ENCODE data around the gene CER1. TPM values are rescaled to one million over a fixed set of nuclear protein-coding genes. Genes with fewer than 3 reads are reported as not detected.

CER1 gene
- total and polyA plus RNA-seq, 10 of the 15 experiments (the other 5 are each of a cell fraction or from before 2014, with no cell fraction given) = not detected

DNA sequence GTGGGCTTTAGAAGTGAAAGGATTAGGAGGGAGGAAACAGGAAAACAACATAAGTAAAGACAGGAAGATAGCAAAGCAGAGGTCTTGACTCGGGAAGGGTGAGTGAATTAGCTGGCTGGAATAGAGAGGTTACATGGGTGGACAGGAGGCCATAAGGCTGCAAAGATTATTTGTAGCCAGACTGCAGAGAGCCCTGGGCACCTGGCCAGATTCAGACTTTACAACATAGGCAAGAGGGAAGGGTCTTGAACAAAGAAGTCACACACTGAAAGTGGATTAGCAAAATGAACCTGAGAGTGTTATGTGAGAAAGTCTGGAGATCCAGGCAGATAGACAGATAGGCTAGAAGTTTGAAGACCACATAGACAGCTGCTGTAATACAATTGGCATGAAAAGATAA lies 29.7 kb upstream of the CER1 start (continued):
- TF ChIP-seq CEBPZ (IDR thresholded peaks at IDR 0.05; ENCODE audit: low read depth, low read length) = no peak
- TF ChIP-seq, protein P1, sequence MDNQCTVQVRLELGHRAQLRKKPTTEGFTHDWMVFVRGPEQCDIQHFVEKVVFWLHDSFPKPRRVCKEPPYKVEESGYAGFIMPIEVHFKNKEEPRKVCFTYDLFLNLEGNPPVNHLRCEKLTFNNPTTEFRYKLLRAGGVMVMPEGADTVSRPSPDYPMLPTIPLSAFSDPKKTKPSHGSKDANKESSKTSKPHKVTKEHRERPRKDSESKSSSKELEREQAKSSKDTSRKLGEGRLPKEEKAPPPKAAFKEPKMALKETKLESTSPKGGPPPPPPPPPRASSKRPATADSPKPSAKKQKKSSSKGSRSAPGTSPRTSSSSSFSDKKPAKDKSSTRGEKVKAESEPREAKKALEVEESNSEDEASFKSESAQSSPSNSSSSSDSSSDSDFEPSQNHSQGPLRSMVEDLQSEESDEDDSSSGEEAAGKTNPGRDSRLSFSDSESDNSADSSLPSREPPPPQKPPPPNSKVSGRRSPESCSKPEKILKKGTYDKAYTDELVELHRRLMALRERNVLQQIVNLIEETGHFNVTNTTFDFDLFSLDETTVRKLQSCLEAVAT (IDR thresholded peaks at IDR 0.05) = no peak
- TF ChIP-seq NBN (IDR thresholded peaks at IDR 0.05) = no peak
- no peak for TF ChIP-seq ETV6 (conservative IDR thresholded peaks at IDR 0.05 in 1 of 2, IDR thresholded peaks at IDR 0.05 in 1 of 2; ENCODE audit: borderline replicate concordance in 1 of 2, low read depth in 1 of 2)
- TF ChIP-seq SRF (IDR thresholded peaks at IDR 0.05; ENCODE audit: low read depth in 2 of 2, low read length in 2 of 2) = no peak
- TF ChIP-seq ATF7 (IDR thresholded peaks at IDR 0.05; ENCODE audit: low read depth) = no peak
- TF ChIP-seq TCF7 (IDR thresholded peaks at IDR 0.05; ENCODE audit: borderline replicate concordance) = no peak

- no peak overlapping the region for H3K4me2 ChIP-seq (ENCODE audit: control insufficient read depth, insufficient read depth)
- H3K27ac ChIP-seq (ENCODE audit: control insufficient read depth, insufficient read depth) = no peak overlapping the region
- in situ Hi-C loops (cut with MboI) (no loop called here), intact Hi-C loops (cut with micrococcal nuclease; ENCODE audit: unreplicated experiment) (no loop called here)
- H3K9ac ChIP-seq (ENCODE audit: control insufficient read depth, insufficient read depth, low read length) = no peak overlapping the region
- no peak for FAIRE-seq
- ChIA-PET SMC1A (ENCODE audit: uncharacterized antibody, unreplicated experiment) (interaction anchor here (0.9 to 2.2 kb wide), 6 partner anchors 15 to 379 kb away, joined by 3 to 6 read pairs (median 4); partner anchors contain the start of gene CER1), POLR2A (no interaction called here), RAD21 (ENCODE audit: unreplicated experiment) (interaction anchor here (0.8 to 2.0 kb wide), 2 partner anchors 18 to 20 kb away, joined by 3 to 5 read pairs; no protein-coding TSS in a partner anchor), CTCF (interaction anchor here (1.6 kb wide), 1 partner anchor 18 kb away, joined by 5 read pairs; no protein-coding TSS in a partner anchor)
- no peaks in the 10 kb centered on the region for H3K36me3 ChIP-seq (ENCODE audit: control insufficient read depth in 2 of 2, insufficient read depth in 2 of 2, low read length in 1 of 2)
- DNase-seq (ENCODE audit: low read depth, low spot score) = no peak
- no peak overlapping the region for H3K4me3 ChIP-seq
- H3K79me2 ChIP-seq (ENCODE audit: control insufficient read depth, insufficient read depth, low read length) = no peaks in the 10 kb centered on the region
- H3K27me3 ChIP-seq (replicated peaks in 1 of 2; ENCODE audit: control insufficient read depth in 2 of 2, insufficient read depth in 2 of 2, low read length in 1 of 2) = no peaks in the 10 kb centered on the region; a peak in 3 of 4 replicates
- BruUV-seq (replicated peaks) = no TSS peak
- no peaks in the 10 kb centered on the region for H3K4me1 ChIP-seq (ENCODE audit: control insufficient read depth, insufficient read depth, low read length)
- no peaks in the 10 kb centered on the region for H3K9me3 ChIP-seq (replicated peaks; ENCODE audit: control insufficient read depth, insufficient read depth, low read length)
- H2AFZ ChIP-seq (ENCODE audit: control insufficient read depth, low read depth, low read length) = no peak overlapping the region
- H4K20me1 ChIP-seq (ENCODE audit: control insufficient read depth, insufficient read depth) = no peaks in the 10 kb centered on the region
- ATAC-seq = no peak
- no peak for TF ChIP-seq SMAD5 (IDR thresholded peaks at IDR 0.05; ENCODE audit: low read depth)
- no peak for TF ChIP-seq NFYA (IDR thresholded peaks at IDR 0.05; ENCODE audit: borderline replicate concordance, low read depth, low read length)
- TF ChIP-seq ZNF592 (IDR thresholded peaks at IDR 0.05) = no peak
- no peak for TF ChIP-seq LARP7 (IDR thresholded peaks at IDR 0.05)
- no peak for TF ChIP-seq YBX1 (IDR thresholded peaks at IDR 0.05)
- TF ChIP-seq RB1 (IDR thresholded peaks at IDR 0.05; ENCODE audit: borderline replicate concordance) = no peak
- no peak for TF ChIP-seq FOXM1 (IDR thresholded peaks at IDR 0.05; ENCODE audit: low read depth, low read length)
- TF ChIP-seq SP1 (IDR thresholded peaks at IDR 0.05; ENCODE audit: low read depth, low read length) = no peak
- no peak for TF ChIP-seq IKZF2 (IDR thresholded peaks at IDR 0.05)
Measured at GRCh38 chr9:14750821-14751220, 28.3 kb upstream of the CER1 start.

All from GM12878 (cell line).